ENCODE results near the gene FRMD4A. TPM values are rescaled to one million over a fixed set of nuclear protein-coding genes. Genes with fewer than 3 reads are reported as not detected.

Gene FRMD4A
- total RNA-seq, 2 donors from 2014 or later, result 55.9 to 81.0 TPM

GRCh38 chr10:13809427-13809826, 521.3 kb downstream of the FRMD4A start:
- no peak overlapping the region for H3K27ac ChIP-seq
- no peaks in the 10 kb centered on the region for H3K9me3 ChIP-seq
- no peak for TF ChIP-seq CTCF (IDR thresholded peaks at IDR 0.05)
- H3K4me3 ChIP-seq, result no peak overlapping the region
- no peaks in the 10 kb centered on the region for H3K36me3 ChIP-seq
- DNase-seq (ENCODE audit: low spot score) (no peak), ATAC-seq (ENCODE audit: insufficient number of reproducible peaks, low FRiP score, low read depth) (no peak)
- H3K27me3 ChIP-seq (replicated peaks; ENCODE audit: insufficient read depth), result no peaks in the 10 kb centered on the region
- peaks cover 0 to 9% of the 10 kb centered on the region in 2 donors for H3K4me1 ChIP-seq (ENCODE audit: control insufficient read depth in 1 of 2, low read depth in 2 of 2)

- no peak overlapping the region for H3K27ac ChIP-seq
- H3K27me3 ChIP-seq (replicated peaks; ENCODE audit: insufficient read depth), result no peaks in the 10 kb centered on the region
- H3K36me3 ChIP-seq, result no peaks in the 10 kb centered on the region
- ATAC-seq (ENCODE audit: insufficient number of reproducible peaks, low FRiP score, low read depth) (no peak), DNase-seq (ENCODE audit: low spot score) (no peak)
- H3K4me1 ChIP-seq (ENCODE audit: control insufficient read depth in 1 of 2, low read depth in 2 of 2), result peaks cover 0 to 2% of the 10 kb centered on the region in 2 donors
- TF ChIP-seq CTCF (IDR thresholded peaks at IDR 0.05), result no peak
- no peak overlapping the region for H3K4me3 ChIP-seq
- no peaks in the 10 kb centered on the region for H3K9me3 ChIP-seq
Observed at GRCh38 chr10:13808556-13809391, 522.0 kb downstream of the FRMD4A start.

GRCh38 chr10:13806419-13806818, 524.3 kb downstream of the FRMD4A start:
- H3K27ac ChIP-seq, result no peak overlapping the region
- no peak for ATAC-seq (ENCODE audit: insufficient number of reproducible peaks, low FRiP score, low read depth)
- no peak for DNase-seq (ENCODE audit: low spot score)
- H3K4me3 ChIP-seq, result no peak overlapping the region
- no peaks in the 10 kb centered on the region for H3K9me3 ChIP-seq
- H3K36me3 ChIP-seq, result no peaks in the 10 kb centered on the region
- no peaks in the 10 kb centered on the region for H3K4me1 ChIP-seq (ENCODE audit: control insufficient read depth in 1 of 2, low read depth in 2 of 2)
- no peaks in the 10 kb centered on the region for H3K27me3 ChIP-seq (replicated peaks; ENCODE audit: insufficient read depth)
- TF ChIP-seq CTCF (IDR thresholded peaks at IDR 0.05), result no peak

GRCh38 chr10:13803566-13804554, 526.9 kb downstream of the FRMD4A start:
- ATAC-seq (ENCODE audit: insufficient number of reproducible peaks, low FRiP score, low read depth), result no peak
- DNase-seq (ENCODE audit: low spot score), result no peak

More at GRCh38 chr10:13803566-13804554, 526.9 kb downstream of the FRMD4A start:
- TF ChIP-seq CTCF (IDR thresholded peaks at IDR 0.05), result no peak
- Histone ChIP-seq H3K4me3 (no peak overlapping the region), H3K4me1 (ENCODE audit: control insufficient read depth in 1 of 2, low read depth in 2 of 2) (no peaks in the 10 kb centered on the region), H3K27me3 (replicated peaks; ENCODE audit: insufficient read depth) (no peaks in the 10 kb centered on the region), H3K9me3 (no peaks in the 10 kb centered on the region), H3K27ac (no peak overlapping the region), H3K36me3 (no peaks in the 10 kb centered on the region)
